Esophagus muscularis mucosa (tissue), 4 donors: ENCODE data around the gene SATB1. TPM values are rescaled to one million over a fixed set of nuclear protein-coding genes. Genes with fewer than 3 reads are reported as not detected.

Experiments used
- DNase-seq: peaks from one replicate; pipeline ENCODE4 v3.0.0-alpha.2; 2017; ENCODE audit errors: extremely low spot score
- H3K27ac ChIP-seq, 4 donors: fragments of 200-600 bp; sonication (generic); replicated peaks in 1 of 4; 1 replicate in 3 of 4; 2 replicates in 1 of 4; pipeline ENCODE4 v1.5.1; 2016 to 2019; ENCODE audit warnings: mild to moderate bottlenecking in 1 of 4
- H3K27me3 ChIP-seq, 4 donors: fragments of 200-600 bp; sonication (generic); one replicate each; pipeline versions ENCODE4 v1.5.1 to v1.6.0; 2016 to 2019
- H3K36me3 ChIP-seq, 4 donors: fragments of 200-600 bp; sonication (generic); one replicate each; pipeline ENCODE4 v1.5.1; 2016 to 2019
- H3K4me1 ChIP-seq, 4 donors: fragments of 200-600 bp; sonication (generic); one replicate each; pipeline ENCODE4 v1.5.1; 2016 to 2019
- H3K4me3 ChIP-seq, 4 donors: fragments of 200-600 bp; sonication (generic); 1 replicate in 2 of 4; 2 replicates in 2 of 4; pipeline ENCODE4 v1.5.1; 2016 to 2019; ENCODE audit warnings: mild to moderate bottlenecking in 4 of 4, moderate library complexity in 1 of 4
- H3K9me3 ChIP-seq, 4 donors: fragments of 200-600 bp; sonication (generic); 1 replicate in 3 of 4; 2 replicates in 1 of 4; pipeline ENCODE4 v1.5.1; 2016 to 2019
- EP300 ChIP-seq: sonication (generic); formaldehyde crosslinking; IDR thresholded peaks from one replicate; pipeline ENCODE4 v1.6.1; 2017; ENCODE audit warnings: antibody characterized with exemption
- POLR2A ChIP-seq: fragments of 450-650 bp; IDR thresholded peaks from one replicate; pipeline ENCODE4 v1.6.1; 2017; ENCODE audit warnings: antibody characterized with exemption, moderate library complexity, mild to moderate bottlenecking, low read depth
- POLR2AphosphoS5 ChIP-seq, 2 donors: sonication (generic); formaldehyde crosslinking; IDR thresholded peaks; one replicate each; pipeline ENCODE4 v1.6.1; 2017; ENCODE audit warnings: antibody characterized with exemption in 2 of 2
- WGBS: methylation state at CpG from one replicate; pipeline ENCODE4 v1.1.5; 2018; 5-methylcytosine and 5-hydroxymethylcytosine counted together
- intact Hi-C: fragments of 100-400 bp; cut with DNase I; formaldehyde crosslinking; loops from one replicate; pipeline ENCODE4 v1.15.1; 2023
- total RNA-seq, 4 donors: library from RNA; depleted of rRNA; stranded (reverse); fragments of >200 nt; gene quantifications; one replicate each; pipeline versions ENCODE4 v1.1.0 to v1.2.1, GENCODE V29; 2016
- TF ChIP-seq, protein P1 (sequence below), 3 experiments: fragments of 200-600 bp in 2 of 3; fragments of 450-650 bp in 1 of 3; sonication (generic) in 2 of 3; IDR thresholded peaks; one replicate each; pipeline ENCODE4 v1.5.1; 2017 to 2019; ENCODE audit warnings: antibody characterized with exemption in 3 of 3, mild to moderate bottlenecking in 2 of 3, moderate library complexity in 1 of 3

SATB1 gene
- total RNA-seq, 4 donors from 2014 or later, result 38.1 to 87.4 (median 57.1) TPM

DNA sequence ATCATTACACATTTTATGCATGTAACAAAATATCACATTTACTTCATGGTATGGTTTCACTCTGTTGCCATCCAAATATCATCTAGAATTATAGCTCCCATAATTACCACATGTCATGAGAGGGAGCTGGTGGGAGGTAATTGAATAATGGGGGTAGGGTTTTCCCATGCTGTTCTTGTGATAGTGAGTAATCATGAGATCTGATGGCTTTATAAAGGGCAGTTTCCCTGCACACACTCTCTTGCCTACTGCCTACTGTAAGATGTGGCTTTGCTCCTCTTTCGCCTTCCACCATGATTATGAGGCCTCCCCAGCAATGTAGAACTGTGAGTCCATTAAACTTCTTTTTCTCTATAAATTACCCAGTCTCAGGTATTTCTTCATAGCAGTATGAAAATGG lies 123.4 kb downstream of the SATB1 start:
- WGBS, result 95% methylated on average over 1 of the region's 1 CpG
- H3K36me3 ChIP-seq, result no peaks in the 10 kb centered on the region
- peaks cover 0 to 15% (median 8%) of the 10 kb centered on the region in 4 donors for H3K9me3 ChIP-seq
- TF ChIP-seq POLR2AphosphoS5 (IDR thresholded peaks at IDR 0.05) (no peak), POLR2A (no peak), EP300 (no peak)
- TF ChIP-seq, protein P1, sequence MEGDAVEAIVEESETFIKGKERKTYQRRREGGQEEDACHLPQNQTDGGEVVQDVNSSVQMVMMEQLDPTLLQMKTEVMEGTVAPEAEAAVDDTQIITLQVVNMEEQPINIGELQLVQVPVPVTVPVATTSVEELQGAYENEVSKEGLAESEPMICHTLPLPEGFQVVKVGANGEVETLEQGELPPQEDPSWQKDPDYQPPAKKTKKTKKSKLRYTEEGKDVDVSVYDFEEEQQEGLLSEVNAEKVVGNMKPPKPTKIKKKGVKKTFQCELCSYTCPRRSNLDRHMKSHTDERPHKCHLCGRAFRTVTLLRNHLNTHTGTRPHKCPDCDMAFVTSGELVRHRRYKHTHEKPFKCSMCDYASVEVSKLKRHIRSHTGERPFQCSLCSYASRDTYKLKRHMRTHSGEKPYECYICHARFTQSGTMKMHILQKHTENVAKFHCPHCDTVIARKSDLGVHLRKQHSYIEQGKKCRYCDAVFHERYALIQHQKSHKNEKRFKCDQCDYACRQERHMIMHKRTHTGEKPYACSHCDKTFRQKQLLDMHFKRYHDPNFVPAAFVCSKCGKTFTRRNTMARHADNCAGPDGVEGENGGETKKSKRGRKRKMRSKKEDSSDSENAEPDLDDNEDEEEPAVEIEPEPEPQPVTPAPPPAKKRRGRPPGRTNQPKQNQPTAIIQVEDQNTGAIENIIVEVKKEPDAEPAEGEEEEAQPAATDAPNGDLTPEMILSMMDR (IDR thresholded peaks at IDR 0.05), result no peak
- DNase-seq, result no peak
- no peak overlapping the region for H3K27ac ChIP-seq
- H3K4me1 ChIP-seq, result no peaks in the 10 kb centered on the region
- intact Hi-C loops, result no loop called here
- H3K27me3 ChIP-seq, result no peaks in the 10 kb centered on the region
- no peak overlapping the region for H3K4me3 ChIP-seq

DNA sequence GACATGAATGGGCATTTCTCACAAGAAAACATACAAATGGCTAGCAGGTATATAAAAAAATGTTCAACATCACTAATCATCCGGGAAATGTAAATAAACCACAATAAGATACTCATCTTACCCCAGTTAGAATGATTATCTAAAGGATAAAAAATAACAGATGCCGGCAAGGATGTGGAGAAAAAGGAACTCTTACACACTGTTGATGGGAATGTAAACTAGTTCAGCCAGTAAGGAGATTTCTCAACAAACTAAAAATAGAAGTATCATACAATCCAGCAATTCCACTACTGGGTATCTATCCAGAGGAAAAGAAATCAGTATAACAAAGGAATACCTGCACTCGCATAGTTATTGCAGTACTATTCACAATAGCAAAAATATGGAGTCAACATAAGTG lies 124.2 kb downstream of the SATB1 start:
- intact Hi-C loops, result no loop called here
- DNase-seq, result no peak

DNA sequence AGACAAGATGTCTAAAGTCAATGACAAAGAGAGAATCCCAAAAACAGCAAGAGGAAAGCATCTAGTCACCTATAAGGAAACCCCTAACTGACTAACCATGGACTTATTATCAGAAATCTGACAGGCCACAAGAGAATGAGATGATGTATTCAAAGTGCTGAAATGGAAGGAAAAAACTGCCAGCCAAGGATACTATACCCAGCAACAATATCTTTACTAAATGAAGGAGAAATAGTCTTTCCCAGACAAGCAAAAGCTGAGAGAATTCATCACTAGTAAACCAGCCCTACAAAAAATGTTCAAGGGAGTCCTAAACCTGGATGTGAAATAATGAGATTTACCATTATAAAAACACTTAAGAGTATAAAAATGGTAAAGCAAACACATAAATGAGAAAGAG lies 128.0 kb downstream of the SATB1 start:
- Histone ChIP-seq H3K4me3 (no peak overlapping the region), H3K9me3 (peaks cover 0 to 20% (median 16%) of the 10 kb centered on the region in 4 donors), H3K27ac (no peak overlapping the region), H3K4me1 (no peaks in the 10 kb centered on the region), H3K27me3 (no peaks in the 10 kb centered on the region), H3K36me3 (no peaks in the 10 kb centered on the region)
- no peak for TF ChIP-seq POLR2AphosphoS5 (IDR thresholded peaks at IDR 0.05)
- TF ChIP-seq, protein P1 (IDR thresholded peaks at IDR 0.05), result no peak
- TF ChIP-seq EP300, result no peak
- no peak for TF ChIP-seq POLR2A
- intact Hi-C loops, result no loop called here
- no peak for DNase-seq

More for the DNA sequence above, 124.2 kb downstream of the SATB1 start:
- Histone ChIP-seq H3K4me3 (no peak overlapping the region), H3K36me3 (no peaks in the 10 kb centered on the region), H3K9me3 (peaks cover 0 to 16% (median 15%) of the 10 kb centered on the region in 4 donors), H3K4me1 (no peaks in the 10 kb centered on the region), H3K27ac (no peak overlapping the region), H3K27me3 (no peaks in the 10 kb centered on the region)
- 55% methylated on average over 3 of the region's 3 CpGs for WGBS
- TF ChIP-seq POLR2A (no peak), EP300 (no peak), POLR2AphosphoS5 (IDR thresholded peaks at IDR 0.05) (no peak)
- TF ChIP-seq, protein P1 (IDR thresholded peaks at IDR 0.05), result no peak
